Astrocyte of the spinal cord (primary cell): ENCODE data around the gene PCYOX1L.
A peak's percentile ranks its signal among the peaks of the same experiment; 100 is the strongest.

ENCODE experiments used
- DNase-seq: peaks from one replicate; pipeline ENCODE4 v3.0.0; 2011; ENCODE audit warnings: low read depth, low spot score
- H3K4me3 ChIP-seq: 2 replicates; pipeline ENCODE4 v1.5.1; 2011; ENCODE audit warnings: low read depth, mild to moderate bottlenecking, low read length, moderate library complexity
- CTCF ChIP-seq: IDR thresholded peaks from 2 replicates; pipeline ENCODE4 v1.5.1; 2012; ENCODE audit warnings: low read depth, mild to moderate bottlenecking, low read length, inconsistent platforms
- in situ Hi-C: cut with HindIII; loops from 2 replicates; pipeline ENCODE4 v1.10.0; 2017; ENCODE audit warnings: low sequenced_read_pairs

Gene PCYOX1L

GRCh38 chr5:149315753-149316152 is 42.1 kb upstream of the PCYOX1L start:
- in situ Hi-C loops: no loop called here
- no peak for TF ChIP-seq CTCF
- H3K4me3 ChIP-seq: no peak overlapping the region
- DNase-seq: no peak

- peak; percentile 64 for TF ChIP-seq CTCF
- in situ Hi-C loops: no loop called here
- no peak overlapping the region for H3K4me3 ChIP-seq
- peak; percentile 58 for DNase-seq
Observed at GRCh38 chr5:149317281-149318048, 40.4 kb upstream of the PCYOX1L start.

GRCh38 chr5:149319174-149319573 is 38.7 kb upstream of the PCYOX1L start:
- no peak overlapping the region for H3K4me3 ChIP-seq
- no peak for TF ChIP-seq CTCF
- DNase-seq: no peak
- in situ Hi-C loops: no loop called here

- DNase-seq: peak; percentile 88
- in situ Hi-C loops: no loop called here
Observed at GRCh38 chr5:149320791-149321330, 37.0 kb upstream of the PCYOX1L start.

GRCh38 chr5:149322518-149322917 is 35.3 kb upstream of the PCYOX1L start:
- H3K4me3 ChIP-seq: no peak overlapping the region
- no peak for DNase-seq
- TF ChIP-seq CTCF: no peak
- in situ Hi-C loops: no loop called here

More at GRCh38 chr5:149320791-149321330, 37.0 kb upstream of the PCYOX1L start:
- no peak overlapping the region for H3K4me3 ChIP-seq
- TF ChIP-seq CTCF: no peak

- DNase-seq: peak; percentile 20
- TF ChIP-seq CTCF: no peak
- in situ Hi-C loops: no loop called here
- no peak overlapping the region for H3K4me3 ChIP-seq
Observed at GRCh38 chr5:149323210-149323609, 34.6 kb upstream of the PCYOX1L start.
